ENCODE data around the gene PSD.

The PSD gene

GRCh38 chr10:102450374-102451104, 32.0 kb upstream of the PSD start:
- peaks cover 12% of the 10 kb centered on the region for H4K20me1 ChIP-seq (ENCODE audit: insufficient read depth, low read length, poor library complexity, severe bottlenecking)
- H2AFZ ChIP-seq (ENCODE audit: low read length) = peak overlapping the region; percentile 82
- H3K4me1 ChIP-seq (ENCODE audit: insufficient read depth, low read length, poor library complexity, severe bottlenecking) = peaks cover 24% of the 10 kb centered on the region
- peak overlapping the region; percentile 98 for H3K9ac ChIP-seq (ENCODE audit: low read depth, low read length, poor library complexity, severe bottlenecking)
- peaks cover 32% of the 10 kb centered on the region for H3K79me2 ChIP-seq (ENCODE audit: insufficient read depth, low read length)
- no peaks in the 10 kb centered on the region for H3K9me3 ChIP-seq (ENCODE audit: insufficient read depth, low read depth, low read length)
- peak overlapping the region; percentile 88 for H3K4me2 ChIP-seq (ENCODE audit: low read depth, low read length, poor library complexity, severe bottlenecking)
- no peaks in the 10 kb centered on the region; the same call in 1 of the 2 replicates for H3K36me3 ChIP-seq (ENCODE audit: insufficient read depth, low read length)
- H3K9me2 ChIP-seq (replicated peaks; ENCODE audit: low read depth, low read length) = no peaks in the 10 kb centered on the region
- H3F3A ChIP-seq (ENCODE audit: low read depth) = no peaks in the 10 kb centered on the region
- peak overlapping the region; percentile 89 for H3K4me3 ChIP-seq (ENCODE audit: low read length, poor library complexity, severe bottlenecking)
- no peak for TF ChIP-seq CTCF (conservative IDR thresholded peaks at IDR 0.05; ENCODE audit: low read length)
- TF ChIP-seq EZH2phosphoT487 (IDR thresholded peaks at IDR 0.05; ENCODE audit: borderline replicate concordance) = no peak
- H3K27me3 ChIP-seq (ENCODE audit: insufficient read depth, low read length, poor library complexity, severe bottlenecking) = no peaks in the 10 kb centered on the region

GRCh38 chr10:102450124-102450373, 31.5 kb upstream of the PSD start:
- H3K4me1 ChIP-seq (ENCODE audit: insufficient read depth, low read length, poor library complexity, severe bottlenecking) = peaks cover 24% of the 10 kb centered on the region
- no peaks in the 10 kb centered on the region; the same call in 1 of the 2 replicates for H3K36me3 ChIP-seq (ENCODE audit: insufficient read depth, low read length)
- peaks cover 32% of the 10 kb centered on the region for H3K79me2 ChIP-seq (ENCODE audit: insufficient read depth, low read length)
- H3K9me3 ChIP-seq (ENCODE audit: insufficient read depth, low read depth, low read length) = no peaks in the 10 kb centered on the region
- no peaks in the 10 kb centered on the region for H3K9me2 ChIP-seq (replicated peaks; ENCODE audit: low read depth, low read length)
- H3K27me3 ChIP-seq (ENCODE audit: insufficient read depth, low read length, poor library complexity, severe bottlenecking) = no peaks in the 10 kb centered on the region
- H2AFZ ChIP-seq (ENCODE audit: low read length) = peak overlapping the region; percentile 82
- no peak for TF ChIP-seq EZH2phosphoT487 (IDR thresholded peaks at IDR 0.05; ENCODE audit: borderline replicate concordance)
- peak overlapping the region; percentile 89 for H3K4me3 ChIP-seq (ENCODE audit: low read length, poor library complexity, severe bottlenecking)
- H3K4me2 ChIP-seq (ENCODE audit: low read depth, low read length, poor library complexity, severe bottlenecking) = peak overlapping the region; percentile 78
- peaks cover 12% of the 10 kb centered on the region for H4K20me1 ChIP-seq (ENCODE audit: insufficient read depth, low read length, poor library complexity, severe bottlenecking)
- no peaks in the 10 kb centered on the region for H3F3A ChIP-seq (ENCODE audit: low read depth)
- peak overlapping the region; percentile 98 for H3K9ac ChIP-seq (ENCODE audit: low read depth, low read length, poor library complexity, severe bottlenecking)

- H2AFZ ChIP-seq (ENCODE audit: low read length) = peak overlapping the region; percentile 82
Measured at GRCh38 chr10:102449321-102450123, 30.9 kb upstream of the PSD start.

More at GRCh38 chr10:102449321-102450123, 30.9 kb upstream of the PSD start:
- Histone ChIP-seq H3K36me3 (ENCODE audit: insufficient read depth, low read length) (no peaks in the 10 kb centered on the region; the same call in 1 of the 2 replicates), H4K20me1 (ENCODE audit: insufficient read depth, low read length, poor library complexity, severe bottlenecking) (peaks cover 12% of the 10 kb centered on the region), H3K4me2 (ENCODE audit: low read depth, low read length, poor library complexity, severe bottlenecking) (peak overlapping the region; percentile 78), H3K4me3 (ENCODE audit: low read length, poor library complexity, severe bottlenecking) (peak overlapping the region; percentile 89), H3K9me3 (ENCODE audit: insufficient read depth, low read depth, low read length) (no peaks in the 10 kb centered on the region), H3K9me2 (replicated peaks; ENCODE audit: low read depth, low read length) (no peaks in the 10 kb centered on the region), H3K4me1 (ENCODE audit: insufficient read depth, low read length, poor library complexity, severe bottlenecking) (peaks cover 24% of the 10 kb centered on the region), H3F3A (ENCODE audit: low read depth) (no peaks in the 10 kb centered on the region), H3K27me3 (ENCODE audit: insufficient read depth, low read length, poor library complexity, severe bottlenecking) (no peaks in the 10 kb centered on the region), H3K79me2 (ENCODE audit: insufficient read depth, low read length) (peaks cover 32% of the 10 kb centered on the region), H3K9ac (ENCODE audit: low read depth, low read length, poor library complexity, severe bottlenecking) (peak overlapping the region; percentile 98)
- TF ChIP-seq EZH2phosphoT487 (IDR thresholded peaks at IDR 0.05; ENCODE audit: borderline replicate concordance) (no peak), CTCF (conservative IDR thresholded peaks at IDR 0.05; ENCODE audit: low read length) (no peak)
